Lower leg skin (tissue), 4 donors: Measurements from ENCODE around the gene ACAD9. TPM values are rescaled to one million over a fixed set of nuclear protein-coding genes. Genes with fewer than 3 reads are reported as not detected.
"Not testable (repeated sequence)": the region's sequence is repeated elsewhere in the genome, so short reads cannot be mapped to it uniquely, and the experiment has no call there.

Experiments
- DNase-seq, 2 donors: peaks; one replicate each; pipeline ENCODE4 v3.0.0-alpha.2; 2019; ENCODE audit warnings: low spot score in 2 of 2
- H3K4me3 ChIP-seq: fragments of 200-600 bp; sonication (generic); 2 replicates; pipeline ENCODE4 v1.5.1; 2017; ENCODE audit warnings: mild to moderate bottlenecking, low read depth; ENCODE audit not compliant: poor library complexity, severe bottlenecking
- POLR2A ChIP-seq, 2 donors: fragments of 450-650 bp; IDR thresholded peaks; one replicate each; pipeline ENCODE4 v1.6.1; 2016 to 2017; ENCODE audit warnings: antibody characterized with exemption in 2 of 2, mild to moderate bottlenecking in 1 of 2, moderate library complexity in 1 of 2
- WGBS, 2 donors: methylation state at CpG; one replicate each; pipeline ENCODE4 v1.1.5; 2018; 5-methylcytosine and 5-hydroxymethylcytosine counted together
- intact Hi-C: fragments of 100-400 bp; cut with DNase I; formaldehyde crosslinking; loops from one replicate; pipeline ENCODE4 v1.15.0; 2023; ENCODE audit warnings: low total_unique reads
- total RNA-seq, 4 donors: library from RNA; depleted of rRNA; stranded (reverse); fragments of >200 nt; gene quantifications; one replicate each; pipeline ENCODE4 v1.1.0, GENCODE V29; 2016
- TF ChIP-seq, protein P1 (sequence below), 3 donors: fragments of 450-650 bp; IDR thresholded peaks; one replicate each; pipeline ENCODE4 v1.5.1; 2016; ENCODE audit warnings: antibody characterized with exemption in 3 of 3, mild to moderate bottlenecking in 3 of 3, moderate library complexity in 2 of 3

The ACAD9 gene
- total RNA-seq, result 100 to 1,000 TPM; 101 to 180 (median 130) TPM

DNA sequence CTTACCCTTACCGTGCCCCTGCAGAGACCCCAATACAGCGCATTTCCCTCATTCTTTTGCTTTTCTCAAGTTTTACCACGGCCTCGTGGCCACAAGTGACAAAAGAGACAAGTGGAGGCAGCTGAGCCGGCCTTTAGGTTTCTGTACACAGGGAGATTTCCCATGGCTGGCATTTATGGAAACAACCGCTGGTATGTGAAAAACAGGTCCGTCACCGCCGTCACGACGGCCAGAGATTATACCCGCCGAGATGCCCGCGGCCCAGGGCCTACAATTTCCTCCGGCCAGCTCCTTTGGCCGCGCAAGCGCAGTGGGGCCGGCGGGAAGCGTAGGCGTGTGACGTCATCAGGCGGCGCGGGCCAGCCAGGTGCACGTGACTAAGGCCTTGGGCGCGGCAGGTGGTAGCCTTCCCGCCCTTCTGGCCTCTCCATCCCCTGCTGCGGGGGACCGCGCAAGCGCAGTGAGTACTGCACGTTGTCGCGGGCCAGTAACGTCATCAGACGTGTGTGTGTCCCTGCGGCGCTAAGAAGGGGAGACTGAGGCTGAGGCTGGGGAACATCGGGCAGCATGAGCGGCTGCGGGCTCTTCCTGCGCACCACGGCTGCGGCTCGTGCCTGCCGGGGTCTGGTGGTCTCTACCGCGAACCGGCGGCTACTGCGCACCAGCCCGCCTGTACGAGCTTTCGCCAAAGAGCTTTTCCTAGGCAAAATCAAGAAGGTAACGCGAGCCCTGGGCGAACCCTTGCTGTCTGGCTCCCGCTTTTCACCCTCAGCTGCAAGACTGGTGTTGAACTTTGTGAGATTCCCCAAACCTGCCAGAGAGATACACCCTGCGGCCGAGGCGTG is at the start of gene ACAD9:
ACAD9 (plus strand) TSS at position 496 of the 845 bp plus-strand sequence; CDS start at position 568, 72 bp downstream.
- intact Hi-C loops, result no loop called here
- DNase-seq, result peak; percentile 97 to 99
- TF ChIP-seq, protein P1, sequence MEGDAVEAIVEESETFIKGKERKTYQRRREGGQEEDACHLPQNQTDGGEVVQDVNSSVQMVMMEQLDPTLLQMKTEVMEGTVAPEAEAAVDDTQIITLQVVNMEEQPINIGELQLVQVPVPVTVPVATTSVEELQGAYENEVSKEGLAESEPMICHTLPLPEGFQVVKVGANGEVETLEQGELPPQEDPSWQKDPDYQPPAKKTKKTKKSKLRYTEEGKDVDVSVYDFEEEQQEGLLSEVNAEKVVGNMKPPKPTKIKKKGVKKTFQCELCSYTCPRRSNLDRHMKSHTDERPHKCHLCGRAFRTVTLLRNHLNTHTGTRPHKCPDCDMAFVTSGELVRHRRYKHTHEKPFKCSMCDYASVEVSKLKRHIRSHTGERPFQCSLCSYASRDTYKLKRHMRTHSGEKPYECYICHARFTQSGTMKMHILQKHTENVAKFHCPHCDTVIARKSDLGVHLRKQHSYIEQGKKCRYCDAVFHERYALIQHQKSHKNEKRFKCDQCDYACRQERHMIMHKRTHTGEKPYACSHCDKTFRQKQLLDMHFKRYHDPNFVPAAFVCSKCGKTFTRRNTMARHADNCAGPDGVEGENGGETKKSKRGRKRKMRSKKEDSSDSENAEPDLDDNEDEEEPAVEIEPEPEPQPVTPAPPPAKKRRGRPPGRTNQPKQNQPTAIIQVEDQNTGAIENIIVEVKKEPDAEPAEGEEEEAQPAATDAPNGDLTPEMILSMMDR (IDR thresholded peaks at IDR 0.05), result no peak
- TF ChIP-seq POLR2A (IDR thresholded peaks at IDR 0.05), result peak in 1 of 2 donors; percentile 55
- peak within 1 kb of the TSS; percentile 75 for H3K4me3 ChIP-seq
- WGBS, 2 donors, result 0 to 1% methylated on average over 35 to 56 of the region's 65 CpGs

DNA sequence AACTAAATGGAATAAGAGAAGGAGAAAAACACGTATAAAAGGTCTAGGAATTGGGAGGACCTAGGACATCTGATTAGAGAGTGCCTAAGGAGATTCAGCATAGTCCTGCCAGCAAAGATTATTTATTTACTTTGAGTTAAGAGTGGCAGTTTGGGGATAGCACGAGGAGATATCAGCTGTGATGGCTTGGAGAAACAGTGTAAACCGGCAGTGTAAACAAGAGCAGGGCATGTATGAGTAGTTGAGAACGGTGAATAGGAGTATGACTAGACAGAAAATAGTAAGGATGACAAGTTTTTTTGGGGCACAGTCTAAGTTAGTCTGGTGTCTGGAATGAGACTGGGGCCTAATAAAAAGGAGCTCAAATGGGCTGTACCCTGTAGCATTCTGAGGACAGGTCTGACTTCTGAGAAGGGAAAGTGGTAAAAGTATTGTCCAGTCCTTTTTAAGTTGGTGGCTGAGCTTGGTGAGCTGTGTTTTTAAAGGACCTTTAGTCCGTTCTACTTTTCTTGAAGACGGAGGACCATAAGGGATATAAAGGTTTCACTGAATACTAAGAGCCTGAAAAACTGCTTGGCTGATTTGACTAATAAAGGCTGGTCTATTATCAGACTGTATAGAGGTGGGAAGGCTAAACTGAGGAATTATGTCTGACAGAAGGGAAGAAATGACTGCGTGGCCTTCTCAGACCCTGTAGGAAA is 49.3 kb upstream of the ACAD9 start:
- intact Hi-C loops, DNase-seq, H3K4me3 ChIP-seq: not testable (repeated sequence)
- WGBS, 2 donors, result 87% methylated on average over 7 of the region's 7 CpGs

DNA sequence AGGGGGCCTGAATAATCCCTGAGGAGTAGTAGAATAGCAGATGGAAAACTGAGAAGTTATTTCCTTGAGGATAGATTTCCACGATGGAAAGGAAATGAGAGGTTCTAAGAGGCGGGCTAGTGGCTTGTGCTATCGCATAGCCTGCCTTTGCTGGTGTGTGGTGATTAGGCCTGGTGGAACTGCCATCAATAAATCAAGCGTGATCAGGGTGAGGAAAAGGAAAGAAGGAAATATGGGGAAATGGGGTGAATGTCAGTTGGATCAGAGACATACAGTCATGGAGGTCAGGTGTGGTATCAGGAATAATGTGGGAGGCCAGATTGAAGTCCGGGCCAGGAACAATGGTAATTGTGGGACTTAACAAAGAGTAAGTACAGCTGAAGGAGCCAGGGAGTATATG is 48.7 kb upstream of the ACAD9 start:
- H3K4me3 ChIP-seq, intact Hi-C loops, DNase-seq: not testable (repeated sequence)
- 86 to 89% methylated on average over 5 of the region's 5 CpGs for WGBS, 2 donors

DNA sequence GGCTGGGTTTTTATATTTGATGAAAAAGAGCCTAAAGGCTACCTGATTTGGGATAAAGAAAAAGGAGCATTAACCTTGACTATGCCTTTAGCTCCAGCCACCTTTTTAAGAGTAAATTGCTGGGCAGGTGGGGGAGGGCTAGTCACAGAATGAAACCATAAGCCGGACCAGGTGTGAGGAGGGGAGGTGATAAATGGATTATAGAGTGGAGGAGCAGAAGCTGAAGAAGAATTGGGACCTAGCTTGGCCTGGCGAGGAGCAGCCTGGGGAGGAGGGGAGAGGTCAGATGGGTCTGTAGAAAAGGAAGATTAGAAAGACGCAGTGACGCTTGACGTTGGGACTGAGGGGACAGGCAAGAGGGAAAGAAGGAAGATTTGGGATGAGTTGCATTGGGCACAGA is 46.4 kb upstream of the ACAD9 start:
- intact Hi-C loops, H3K4me3 ChIP-seq, DNase-seq: not testable (repeated sequence)
- 83 to 85% methylated on average over 5 of the region's 5 CpGs for WGBS, 2 donors

DNA sequence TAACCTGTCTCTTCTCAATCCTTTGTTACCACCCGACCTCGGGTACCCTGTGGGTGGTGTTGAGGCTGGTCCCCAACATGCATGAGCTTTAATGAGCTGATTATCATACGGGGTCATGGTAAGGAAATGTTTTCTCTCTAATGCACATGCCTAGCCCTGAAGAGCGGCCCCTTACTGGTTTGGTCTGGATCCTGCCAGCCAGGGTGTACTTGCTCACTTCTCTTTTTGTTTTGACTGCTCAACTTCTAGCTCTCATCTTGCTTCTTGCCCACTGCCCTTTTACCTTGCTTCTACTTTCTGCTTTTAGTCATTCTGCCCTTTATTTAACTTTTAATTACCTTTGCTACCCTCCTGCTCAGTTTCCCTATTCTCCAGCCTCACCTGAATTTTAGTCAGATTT is 44.3 kb upstream of the ACAD9 start:
- H3K4me3 ChIP-seq, result no peak overlapping the region
- WGBS, 2 donors, result 86 to 87% methylated on average over 4 of the region's 4 CpGs
- TF ChIP-seq, protein P1 (IDR thresholded peaks at IDR 0.05), result no peak
- no peak for TF ChIP-seq POLR2A (IDR thresholded peaks at IDR 0.05)
- intact Hi-C loops, result no loop called here
- DNase-seq, result no peak

DNA sequence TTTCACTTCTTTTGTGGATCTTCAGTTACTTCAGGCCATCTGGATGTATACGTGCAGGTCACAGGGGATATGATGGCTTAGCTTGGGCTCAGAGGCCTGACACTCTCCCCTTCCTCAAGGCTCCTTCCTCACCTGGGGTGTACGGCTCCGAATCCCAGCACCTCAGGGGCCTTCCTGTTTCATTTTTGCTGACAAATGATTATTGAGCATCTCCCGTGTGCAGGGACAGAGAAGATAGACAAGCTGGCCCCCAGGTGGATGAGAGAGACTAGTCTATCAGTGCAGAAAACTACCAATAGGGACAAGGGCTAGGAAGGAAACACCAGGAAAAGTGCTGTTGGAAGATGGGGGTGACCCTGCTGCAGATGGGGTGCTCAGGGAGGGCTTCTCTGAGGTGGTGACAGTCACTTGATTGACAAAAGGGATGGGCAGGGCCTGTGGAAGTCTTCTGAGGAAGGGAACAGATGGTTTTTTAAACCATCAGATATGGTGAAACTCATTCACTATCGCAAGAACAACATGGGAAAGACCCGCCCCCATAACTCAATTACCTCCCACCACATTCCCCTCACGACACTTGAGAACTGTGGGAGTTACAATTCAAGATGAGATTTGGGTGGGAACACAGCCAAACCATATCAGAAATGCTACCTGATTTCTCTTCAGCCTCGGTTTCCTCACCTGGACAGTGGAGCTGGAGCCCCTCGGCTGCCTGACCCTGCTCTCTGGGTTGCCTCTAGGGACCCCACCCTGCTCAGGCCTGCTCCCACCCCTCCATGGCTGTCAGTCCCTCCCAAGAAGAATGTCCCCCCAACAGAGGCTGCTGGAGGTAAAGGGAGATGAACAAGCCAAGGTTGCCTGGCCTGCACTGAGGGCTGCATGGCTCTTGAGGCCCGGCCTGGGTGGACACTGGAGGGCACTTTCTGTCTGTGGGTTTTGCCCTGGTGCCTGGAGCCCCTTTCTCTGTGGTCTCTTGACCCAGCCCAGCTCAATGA is 37.2 kb upstream of the ACAD9 start:
- WGBS, 2 donors, result 87 to 94% methylated on average over 10 of the region's 10 CpGs
- TF ChIP-seq POLR2A (IDR thresholded peaks at IDR 0.05), result no peak
- TF ChIP-seq, protein P1 (IDR thresholded peaks at IDR 0.05), result no peak
- no peak overlapping the region for H3K4me3 ChIP-seq
- DNase-seq, result no peak
- intact Hi-C loops, result no loop called here
